Stimulated activated CD8-positive, alpha-beta memory T cell treated with anti-CD3 and anti-CD28 coated beads, Interleukin-7, amount 100 ng/mL, for 24 hours (primary cell): ENCODE results near the gene TTLL6.

ENCODE experiments used
- DNase-seq: peaks from one replicate; pipeline ENCODE4 v3.0.0-alpha.2; 2020; ENCODE audit warnings: low read depth

TTLL6 gene

DNA sequence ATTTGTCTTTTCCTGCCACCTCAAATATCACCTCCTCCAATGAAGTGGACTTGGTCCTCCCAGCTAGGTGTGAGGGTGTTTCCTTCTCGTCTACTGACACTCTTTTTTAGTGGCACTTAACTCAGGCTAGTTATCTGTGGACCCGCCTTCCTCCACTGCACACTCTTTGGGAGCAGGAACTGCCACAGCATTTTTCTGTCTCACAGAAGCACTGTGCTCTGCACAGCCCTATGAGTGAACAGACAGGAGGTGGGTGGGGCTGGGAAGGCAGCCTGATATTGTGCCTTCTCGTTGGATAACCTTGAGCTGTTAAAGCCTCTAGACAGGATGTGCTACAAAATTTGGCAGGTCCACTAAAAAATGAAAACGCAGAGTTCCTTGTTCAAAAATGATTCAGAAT is 56.6 kb downstream of the TTLL6 start:
- DNase-seq, result no peak

DNA sequence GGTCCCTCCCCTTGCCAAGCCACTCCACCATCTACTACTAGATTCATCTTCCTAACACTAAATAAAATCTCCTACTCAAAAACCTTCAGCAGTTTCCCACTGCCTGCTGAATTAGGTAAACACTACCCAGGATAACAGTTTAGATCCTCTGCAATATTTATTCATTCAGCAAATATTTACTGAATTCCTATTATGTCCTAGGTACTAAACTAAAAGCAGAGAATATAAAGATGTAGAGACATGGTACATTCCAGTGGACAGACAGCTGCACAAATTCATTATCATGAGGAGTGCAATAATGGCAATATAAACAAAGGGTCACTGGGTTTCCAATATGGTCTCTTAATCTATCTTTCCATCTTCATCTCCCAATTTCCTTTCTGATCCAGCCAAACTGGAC is 57.7 kb downstream of the TTLL6 start:
- no peak for DNase-seq

- no peak for DNase-seq
Measured at GRCh38 chr17:48757524-48757961, 59.5 kb downstream of the TTLL6 start.

- DNase-seq, result no peak
Measured at GRCh38 chr17:48756830-48757251, 60.2 kb downstream of the TTLL6 start.

DNA sequence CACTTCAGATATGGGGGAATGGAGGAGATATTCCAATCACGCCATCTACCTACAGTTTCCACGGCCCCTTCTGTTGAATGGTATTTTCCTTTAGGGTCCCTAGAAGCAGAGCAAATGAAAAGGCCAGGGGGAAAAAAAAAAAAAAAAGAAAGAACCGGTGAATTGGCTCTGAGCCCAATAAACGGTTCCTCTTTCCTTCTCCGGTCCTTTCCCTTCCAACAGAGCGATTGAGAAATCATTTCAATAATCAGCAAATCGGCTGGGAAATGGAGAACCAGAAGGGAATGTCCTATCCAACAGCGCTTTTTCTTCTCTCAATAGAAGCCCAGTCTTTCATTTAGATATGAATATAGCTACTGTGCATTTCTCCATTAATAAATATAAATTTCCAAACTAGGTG is 61.7 kb downstream of the TTLL6 start:
- no peak for DNase-seq

GRCh38 chr17:48754500-48755261 is 62.3 kb downstream of the TTLL6 start:
- DNase-seq, result no peak

- no peak for DNase-seq
Measured at GRCh38 chr17:48753794-48754499, 63.1 kb downstream of the TTLL6 start.

DNA sequence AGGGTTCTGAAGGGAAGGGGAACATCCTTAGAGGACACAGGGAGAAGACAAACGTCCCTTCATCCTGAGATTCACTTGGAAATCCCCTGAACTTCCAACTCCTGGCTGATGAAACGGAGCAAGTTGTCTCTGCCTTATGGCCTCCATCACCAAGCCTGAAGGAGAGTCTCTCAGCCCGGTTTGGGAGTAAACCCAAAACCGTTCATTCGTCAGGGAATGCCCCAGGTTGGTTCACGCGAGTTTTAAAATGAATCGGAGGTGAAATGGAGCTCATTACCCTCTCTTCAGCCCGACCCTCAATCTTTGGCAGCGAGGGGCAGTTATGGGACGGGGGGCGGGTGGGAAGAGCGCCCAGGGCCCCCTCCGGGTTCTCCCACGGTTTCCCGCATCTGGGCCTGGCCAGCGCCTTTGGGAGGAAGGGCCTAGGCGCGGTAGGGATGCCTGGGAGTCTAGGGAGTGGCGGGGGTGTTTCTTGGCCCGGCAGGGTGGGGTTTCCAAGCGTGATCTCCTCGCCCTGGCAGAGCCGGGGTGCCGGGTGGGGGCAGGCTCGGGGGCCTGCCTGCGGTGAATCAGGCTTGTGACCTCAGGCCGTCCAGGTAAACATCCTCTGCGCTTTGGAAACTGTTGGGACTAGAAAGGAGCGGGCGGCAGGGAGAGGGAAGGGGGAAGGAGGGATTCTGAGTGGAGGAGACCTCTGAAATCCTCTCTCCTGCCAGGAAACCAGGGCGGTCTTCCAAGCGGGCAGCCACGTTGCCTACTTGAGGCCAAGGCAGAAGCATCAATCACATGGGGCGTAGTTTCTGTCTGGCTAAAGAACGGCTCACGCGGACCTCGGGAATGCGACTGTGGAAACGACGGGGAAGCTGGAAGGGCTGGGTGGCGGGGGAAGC is 64.4 kb downstream of the TTLL6 start:
- no peak for DNase-seq

GRCh38 chr17:48751733-48752398 is 65.2 kb downstream of the TTLL6 start:
- no peak for DNase-seq

DNA sequence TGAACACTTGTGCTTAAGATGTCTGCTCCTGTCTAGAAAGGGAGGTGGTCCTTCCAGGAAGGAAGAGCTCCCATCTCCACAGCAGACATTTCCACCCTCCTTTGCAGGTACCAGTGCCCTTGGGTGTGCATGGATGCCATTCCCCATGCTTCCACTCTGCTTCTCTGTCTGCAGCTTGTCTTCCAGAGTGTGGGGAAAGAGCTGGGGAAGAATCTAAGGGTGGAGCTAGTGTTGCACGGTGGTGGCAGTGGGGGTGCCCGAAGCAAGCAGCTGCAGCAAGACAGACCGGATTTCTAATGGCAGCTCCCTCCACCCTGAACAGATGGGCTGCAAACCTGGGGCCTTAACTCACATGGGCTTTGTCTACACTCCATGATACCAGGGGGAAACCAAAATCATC is 65.9 kb downstream of the TTLL6 start:
- no peak for DNase-seq

- DNase-seq, result no peak
Measured at GRCh38 chr17:48749621-48750553, 67.1 kb downstream of the TTLL6 start.

DNA sequence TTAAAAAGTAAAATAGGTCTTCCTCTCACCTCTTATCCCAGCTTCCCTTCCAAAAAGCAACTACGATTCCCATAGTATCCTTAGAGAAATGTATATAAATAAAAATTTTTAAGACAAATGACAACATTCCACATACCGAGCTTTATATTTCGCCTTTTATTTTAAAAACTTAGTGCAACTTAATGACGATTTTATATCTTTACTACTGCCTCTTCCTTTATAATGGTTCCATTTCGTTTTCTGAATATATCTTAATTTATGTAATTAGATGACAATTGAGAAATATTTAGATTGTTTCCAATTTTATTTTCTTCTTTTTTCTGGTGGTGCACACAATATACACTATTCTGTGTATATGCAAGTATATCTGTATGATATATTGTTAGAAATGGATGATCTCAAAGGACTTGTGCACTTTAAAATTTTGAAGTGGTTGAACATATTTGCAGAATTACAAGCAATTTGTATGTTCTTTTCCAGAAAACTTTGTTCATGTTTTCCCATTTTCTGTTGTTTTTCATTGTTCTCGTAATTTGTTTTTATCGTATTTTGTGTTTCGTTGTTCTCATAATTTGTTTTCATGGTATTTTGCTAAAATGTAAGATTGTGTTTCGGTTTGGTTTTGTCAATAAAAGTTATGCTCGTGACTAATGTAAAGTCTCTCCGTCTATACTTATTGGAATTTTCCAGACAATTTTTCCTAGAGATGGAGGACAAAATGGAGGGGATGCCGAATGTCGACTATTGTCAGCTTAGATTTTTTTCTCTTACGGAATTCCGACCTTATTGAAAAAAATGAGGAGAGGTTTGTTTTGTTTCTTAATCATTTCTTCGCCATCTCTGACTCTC is 68.1 kb downstream of the TTLL6 start:
- no peak for DNase-seq

GRCh38 chr17:48747445-48748363 is 69.3 kb downstream of the TTLL6 start:
- no peak for DNase-seq

DNA sequence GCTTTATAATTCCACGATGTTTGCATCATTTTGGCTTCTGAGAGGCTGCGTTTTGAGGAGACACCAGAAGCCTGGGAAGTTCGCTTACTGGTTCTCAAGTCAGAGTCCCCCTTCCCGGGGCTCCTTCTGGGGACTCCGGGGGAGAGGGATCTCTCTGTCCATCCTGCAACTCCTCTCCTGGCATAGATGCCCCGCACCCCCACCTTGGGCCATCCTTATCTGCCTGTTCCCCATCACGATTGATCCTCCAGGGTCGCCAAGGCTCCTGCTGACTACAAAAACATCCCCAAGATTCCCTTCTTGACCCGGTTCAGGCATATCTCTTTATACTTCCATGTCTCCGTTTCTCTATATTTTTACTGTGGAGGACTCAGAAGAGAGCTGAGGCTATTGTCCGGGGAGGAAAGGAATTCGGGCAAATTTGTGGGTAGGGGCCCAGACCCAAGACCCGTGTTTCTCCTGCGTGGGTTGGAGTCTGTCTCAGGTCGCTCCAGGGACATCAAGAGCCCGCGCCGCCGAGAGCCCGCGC is 70.0 kb downstream of the TTLL6 start:
- no peak for DNase-seq

GRCh38 chr17:48745381-48746275 is 71.4 kb downstream of the TTLL6 start:
- DNase-seq, result no peak

- no peak for DNase-seq
Measured at GRCh38 chr17:48740537-48740936, 76.5 kb downstream of the TTLL6 start.

- no peak for DNase-seq
Measured at GRCh38 chr17:48738803-48739526, 78.1 kb downstream of the TTLL6 start.
